K562 (cell line): ENCODE data around the gene MORC4. TPM values are rescaled to one million over a fixed set of nuclear protein-coding genes. Genes with fewer than 3 reads are reported as not detected.
A peak's percentile ranks its signal among the peaks of the same experiment; 100 is the strongest.

Experiments used
- ATAC-seq: fragments of 200-7000 bp; cut with Tn5 transposase; 3 replicates; pipeline ENCODE4 v1.9.1; 2020; ENCODE audit warnings: moderate library complexity
- BruUV-seq: library from RNA; stranded (reverse); fragments of 400-500 nt; replicated peaks from 2 replicates; lab custom pipeline; 2021; lab: Mats Ljungman, UMichigan
- CTCF ChIA-PET: fragments of 300-600 bp; formaldehyde crosslinking; extraction: SDS; loops from one replicate; lab custom pipeline; 2021; ENCODE audit warnings: low intra/inter-chr PET ratio; lab: Yijun Ruan, JAX
- POLR2A ChIA-PET: fragments of 300-600, 350-650 bp; sonication (Branson Sonifier 250); formaldehyde crosslinking; extraction: SDS; loops from one replicate; lab custom pipeline; 2021; ENCODE audit warnings: antibody characterized with exemption, inconsistent platforms; lab: Yijun Ruan, JAX
- DNase-seq, 4 experiments: peaks; one replicate each; pipeline versions ENCODE4 v3.0.0 to v3.0.0-alpha.2; 2011 to 2018; ENCODE audit warnings: low spot score in 3 of 4, mixed read lengths in 3 of 4; ENCODE audit errors: extremely low read depth in 1 of 4
- FAIRE-seq: peaks from 2 replicates; lab custom pipeline; 2011; peaks lifted over from hg19 to GRCh38; lab: Jason Lieb, UNC
- H2AFZ ChIP-seq: 2 replicates; pipeline ENCODE4 v1.6.0; 2011; ENCODE audit warnings: low read depth, low read length, control low read depth, inconsistent platforms
- H3K27ac ChIP-seq: fragments of 200-600 bp; 3 replicates; pipeline ENCODE4 v1.8.0; 2011; ENCODE audit warnings: low read depth, mild to moderate bottlenecking, control low read depth, inconsistent platforms, low read length, moderate library complexity, mixed read lengths; ENCODE audit errors: extremely low read depth
- H3K27me3 ChIP-seq, 2 experiments: fragments of 300-600 bp in 1 of 2; 2 replicates in 1 of 2; 3 replicates in 1 of 2; pipeline versions ENCODE4 v1.6.0 to v1.8.0; 2011; ENCODE audit warnings: inconsistent platforms in 2 of 2, low read length in 2 of 2, mild to moderate bottlenecking in 1 of 2, mixed read lengths in 1 of 2, moderate library complexity in 1 of 2; ENCODE audit not compliant: control insufficient read depth in 2 of 2, insufficient read depth in 2 of 2
- H3K36me3 ChIP-seq: fragments of 300-600 bp; 3 replicates; pipeline ENCODE4 v1.8.0; 2011; ENCODE audit warnings: mild to moderate bottlenecking, low read length, inconsistent platforms; ENCODE audit not compliant: control insufficient read depth, insufficient read depth
- H3K4me1 ChIP-seq, 2 experiments: fragments of 200-600 bp in 1 of 2; replicated peaks in 1 of 2; 2 replicates in 1 of 2; 3 replicates in 1 of 2; pipeline versions ENCODE4 v1.5.1 to v1.8.0; 2011; ENCODE audit warnings: inconsistent platforms in 2 of 2, low read length in 2 of 2, mild to moderate bottlenecking in 1 of 2, mixed read lengths in 1 of 2, moderate library complexity in 1 of 2; ENCODE audit not compliant: control insufficient read depth in 2 of 2, insufficient read depth in 2 of 2
- H3K4me2 ChIP-seq: 2 replicates; pipeline ENCODE4 v1.6.1; 2011; ENCODE audit warnings: low read length, control low read depth, inconsistent platforms, mixed read lengths; ENCODE audit not compliant: insufficient read depth
- H3K4me3 ChIP-seq: fragments of 200-600 bp; sonication (generic), shearing (Covaris generic); 2 replicates; pipeline ENCODE4 v1.5.1; 2016; ENCODE audit warnings: control low read depth, inconsistent platforms
- H3K79me2 ChIP-seq: fragments of 200-600 bp; 3 replicates; pipeline ENCODE4 v1.8.0; 2011; ENCODE audit warnings: low read length, inconsistent platforms; ENCODE audit not compliant: control insufficient read depth, insufficient read depth
- H3K9ac ChIP-seq, 2 experiments: 2 replicates each; pipeline versions ENCODE4 v1.6.0 to v1.6.1; 2011; ENCODE audit warnings: low read depth in 2 of 2, low read length in 2 of 2, control low read depth in 1 of 2, inconsistent platforms in 1 of 2, mild to moderate bottlenecking in 1 of 2, mixed read lengths in 1 of 2; ENCODE audit not compliant: insufficient read depth in 1 of 2
- H3K9me1 ChIP-seq: one replicate; pipeline ENCODE4 v1.6.0; 2011; ENCODE audit warnings: inconsistent platforms, mild to moderate bottlenecking, low read length, moderate library complexity; ENCODE audit not compliant: control insufficient read depth, insufficient read depth
- H3K9me3 ChIP-seq: replicated peaks from 2 replicates; pipeline ENCODE4 v1.5.1; 2011; ENCODE audit warnings: low read depth, low read length, inconsistent platforms; ENCODE audit not compliant: control insufficient read depth, insufficient read depth
- H4K20me1 ChIP-seq: replicated peaks from 2 replicates; pipeline ENCODE4 v1.6.1; 2011; ENCODE audit warnings: low read length, inconsistent platforms, mixed read lengths; ENCODE audit not compliant: control insufficient read depth, insufficient read depth
- CTCF ChIP-seq, 3 experiments: IDR thresholded peaks in 2 of 3; conservative IDR thresholded peaks in 1 of 3; 2 replicates each; pipeline ENCODE4 v1.5.1; 2011 to 2012; ENCODE audit warnings: low read length in 3 of 3, mild to moderate bottlenecking in 3 of 3, control low read depth in 2 of 3, improper control_type of control experiment in 1 of 3, inconsistent platforms in 1 of 3, low read depth in 1 of 3, mixed read lengths in 1 of 3, moderate library complexity in 1 of 3; ENCODE audit not compliant: insufficient read depth in 2 of 3
- DNMT1 ChIP-seq: fragments of 450-650 bp; IDR thresholded peaks from 2 replicates; pipeline ENCODE4 v1.6.1; 2016; ENCODE audit warnings: antibody characterized with exemption, mild to moderate bottlenecking
- ELF2 ChIP-seq: fragments of 250-450 bp; sonication (Bioruptor Pico); IDR thresholded peaks from 2 replicates; pipeline ENCODE4 v1.5.0; 2021; ENCODE audit warnings: mild to moderate bottlenecking
- L3MBTL2 ChIP-seq: fragments of 450-650 bp; IDR thresholded peaks from 2 replicates; pipeline ENCODE4 v1.6.1; 2016; ENCODE audit warnings: mild to moderate bottlenecking, moderate library complexity
- NR2C2 ChIP-seq, 2 experiments: fragments of 200-800 bp in 1 of 2; sonication (Bioruptor generic) in 1 of 2; sonication (generic) in 1 of 2; formaldehyde crosslinking in 1 of 2; IDR thresholded peaks; 2 replicates each; pipeline versions ENCODE4 v1.6.1 to v1.8.0; 2016 to 2022; ENCODE audit warnings: mild to moderate bottlenecking in 1 of 2, missing compliant biosample characterization in 1 of 2, missing genetic modification characterization in 1 of 2, missing genetic modification reagents in 1 of 2
- POLR2AphosphoS5 ChIP-seq: IDR thresholded peaks from 2 replicates; pipeline ENCODE4 v1.6.1; 2011; ENCODE audit warnings: mild to moderate bottlenecking, low read depth, low read length, moderate library complexity; ENCODE audit not compliant: control insufficient read depth, insufficient read depth
- POLR2B ChIP-seq: fragments of 450-650 bp; IDR thresholded peaks from 2 replicates; pipeline ENCODE4 v1.6.1; 2018; ENCODE audit warnings: low read depth; ENCODE audit not compliant: partially characterized antibody
- RAD21 ChIP-seq, 2 experiments: fragments of 250-450 bp in 1 of 2; fragments of 450-650 bp in 1 of 2; sonication (Bioruptor Pico) in 1 of 2; formaldehyde crosslinking in 1 of 2; IDR thresholded peaks in 1 of 2; conservative IDR thresholded peaks in 1 of 2; 2 replicates each; pipeline versions ENCODE4 v1.4.0 to v1.8.0; 2020 to 2022; ENCODE audit warnings: mild to moderate bottlenecking in 2 of 2, moderate library complexity in 1 of 2
- RBM25 ChIP-seq: fragments of 200-400 bp; formaldehyde crosslinking; IDR thresholded peaks from 2 replicates; pipeline ENCODE4 v1.6.1; 2018; ENCODE audit warnings: low read length, low read depth, moderate library complexity; ENCODE audit not compliant: severe bottlenecking
- SMAD4 ChIP-seq: fragments of 250-450 bp; sonication (Bioruptor Pico); conservative IDR thresholded peaks from 2 replicates; pipeline ENCODE4 v1.8.0; 2021; ENCODE audit warnings: inconsistent platforms, mild to moderate bottlenecking, moderate library complexity
- SPI1 ChIP-seq: IDR thresholded peaks from 2 replicates; pipeline ENCODE4 v1.6.1; 2011; ENCODE audit warnings: low read depth, low read length, control low read depth, borderline replicate concordance
- ZNF699 ChIP-seq: fragments of 250-450 bp; sonication (Bioruptor Pico); IDR thresholded peaks from 2 replicates; pipeline ENCODE4 v1.8.0; 2021; ENCODE audit warnings: mild to moderate bottlenecking, moderate library complexity; ENCODE audit not compliant: insufficient replicate concordance
- WGBS: fragments of 100-300 bp; shearing (Covaris generic); methylation state at CpG from one replicate; pipeline ENCODE4 v1.1.6; 2016; ENCODE audit warnings: low coverage, mixed read lengths; ENCODE audit not compliant: insufficient coverage; ENCODE audit errors: missing lambda C conversion rate; 5-methylcytosine and 5-hydroxymethylcytosine counted together
- in situ Hi-C: fragments of 300-500 bp; cut with MboI; formaldehyde crosslinking; loops from 4 replicates; pipeline ENCODE4 v1.15.0; 2018; ENCODE audit warnings: inconsistent platforms, mixed read lengths
- intact Hi-C: fragments of 100-400 bp; cut with micrococcal nuclease; formaldehyde crosslinking; loops from 2 replicates; pipeline ENCODE4 v1.14.2; 2022
- polyA plus RNA-seq, 8 experiments: library from polyadenylated mRNA; depleted of rRNA in 4 of 8; stranded (reverse) in 5 of 8; unstranded in 3 of 8; fragments of >200 nt; fragmentation: Nextera tagmentation in 2 of 8; fragmentation: Illumina TruSeq in 1 of 8; extraction: Ambion mirVana in 2 of 8; extraction: Trizol in 1 of 8; gene quantifications; 2 replicates each; pipeline versions ENCODE4 v1.2.1 to v1.2.3, GENCODE V29; 2011 to 2014; ENCODE audit warnings: inconsistent platforms in 1 of 8, missing spikeins in 1 of 8
- total RNA-seq, 7 experiments: library from RNA; depleted of rRNA in 6 of 7; stranded (reverse); fragments of >200 nt in 6 of 7; fragmentation: Illumina TruSeq in 2 of 7; extraction: Trizol in 2 of 7; gene quantifications; 2 replicates each; pipeline versions ENCODE4 v1.2.1 to v1.2.3, GENCODE V29; 2011 to 2021; ENCODE audit warnings: low replicate concordance in 1 of 7
- TF ChIP-seq, protein P1 (sequence below): fragments of 450-650 bp; IDR thresholded peaks from 2 replicates; pipeline ENCODE4 v1.7.1; 2018; ENCODE audit warnings: mild to moderate bottlenecking, low read depth; ENCODE audit not compliant: partially characterized antibody

MORC4 gene
- total and polyA plus RNA-seq, 9 of the 15 experiments (the other 6 are each of a cell fraction or from before 2014, with no cell fraction given) = 0.04 to 0.53 (median 0.18) TPM

GRCh38 chrX:106899276-106899675, 100.7 kb downstream of the MORC4 start (continued):
- TF ChIP-seq DNMT1 (no peak), ZNF699 (CRISPR knock-in tag) (no peak), POLR2AphosphoS5 (no peak), ELF2 (CRISPR knock-in tag) (no peak), POLR2B (no peak), L3MBTL2 (no peak)
- TF ChIP-seq, protein P1, sequence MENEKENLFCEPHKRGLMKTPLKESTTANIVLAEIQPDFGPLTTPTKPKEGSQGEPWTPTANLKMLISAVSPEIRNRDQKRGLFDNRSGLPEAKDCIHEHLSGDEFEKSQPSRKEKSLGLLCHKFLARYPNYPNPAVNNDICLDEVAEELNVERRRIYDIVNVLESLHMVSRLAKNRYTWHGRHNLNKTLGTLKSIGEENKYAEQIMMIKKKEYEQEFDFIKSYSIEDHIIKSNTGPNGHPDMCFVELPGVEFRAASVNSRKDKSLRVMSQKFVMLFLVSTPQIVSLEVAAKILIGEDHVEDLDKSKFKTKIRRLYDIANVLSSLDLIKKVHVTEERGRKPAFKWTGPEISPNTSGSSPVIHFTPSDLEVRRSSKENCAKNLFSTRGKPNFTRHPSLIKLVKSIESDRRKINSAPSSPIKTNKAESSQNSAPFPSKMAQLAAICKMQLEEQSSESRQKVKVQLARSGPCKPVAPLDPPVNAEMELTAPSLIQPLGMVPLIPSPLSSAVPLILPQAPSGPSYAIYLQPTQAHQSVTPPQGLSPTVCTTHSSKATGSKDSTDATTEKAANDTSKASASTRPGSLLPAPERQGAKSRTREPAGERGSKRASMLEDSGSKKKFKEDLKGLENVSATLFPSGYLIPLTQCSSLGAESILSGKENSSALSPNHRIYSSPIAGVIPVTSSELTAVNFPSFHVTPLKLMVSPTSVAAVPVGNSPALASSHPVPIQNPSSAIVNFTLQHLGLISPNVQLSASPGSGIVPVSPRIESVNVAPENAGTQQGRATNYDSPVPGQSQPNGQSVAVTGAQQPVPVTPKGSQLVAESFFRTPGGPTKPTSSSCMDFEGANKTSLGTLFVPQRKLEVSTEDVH = no peak

DNA sequence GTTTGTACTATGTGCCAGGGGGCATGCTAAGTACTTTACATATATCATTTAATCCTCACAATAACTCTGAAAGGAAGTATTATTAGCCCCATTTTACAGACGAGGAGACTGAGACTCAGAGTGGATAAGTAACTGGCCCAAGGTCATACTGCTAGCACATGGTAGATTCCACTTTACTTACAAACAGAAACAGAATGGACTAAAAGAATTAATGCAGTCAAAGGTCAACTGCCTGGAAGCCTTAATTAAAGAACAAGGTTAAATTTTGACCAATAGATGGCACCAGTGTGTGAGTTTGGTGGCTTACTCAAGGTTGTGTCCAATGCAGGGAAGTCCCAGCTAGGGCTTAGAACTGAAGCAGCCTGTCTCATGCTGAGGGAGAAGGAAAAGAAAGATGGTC, 101.5 kb downstream of the MORC4 start:
- Histone ChIP-seq H2AFZ (no peak overlapping the region), H3K4me1 (no peaks in the 10 kb centered on the region), H3K27me3 (no peaks in the 10 kb centered on the region), H3K9ac (no peak overlapping the region), H3K27ac (no peak overlapping the region), H3K9me1 (no peaks in the 10 kb centered on the region), H4K20me1 (no peaks in the 10 kb centered on the region), H3K9me3 (no peaks in the 10 kb centered on the region), H3K4me2 (no peak overlapping the region), H3K79me2 (no peaks in the 10 kb centered on the region), H3K4me3 (no peak overlapping the region), H3K36me3 (no peaks in the 10 kb centered on the region)
- BruUV-seq = no TSS peak
- FAIRE-seq (peak; percentile 74), DNase-seq (peak; percentile 12 to 43 (median 28)), ATAC-seq (peak; percentile 83)
- POLR2A ChIA-PET = no interaction called here
- CTCF ChIA-PET = interaction anchor here (0.7 to 0.8 kb wide), 2 partner anchors 55 to 62 kb away, joined by 3 read pairs; no protein-coding TSS in a partner anchor
- in situ Hi-C loops = loop anchor here (25.0 kb wide), 1 partner anchor 989 kb away; no protein-coding TSS in a partner anchor
- WGBS = 0% methylated on average over 1 of the region's 1 CpG
- intact Hi-C loops = loop anchor here (10.0 kb wide), 3 partner anchors 126 to 876 kb away; partner anchors contain the start of genes NCBP2L and TSC22D3
- TF ChIP-seq RAD21 (CRISPR knock-in tag; conservative IDR thresholded peaks at IDR 0.05 in 1 of 2, IDR thresholded peaks at IDR 0.05 in 1 of 2) = peak; percentile 26 to 46; a peak in 3 of 4 replicates
- no peak for TF ChIP-seq SMAD4 (CRISPR knock-in tag)
- TF ChIP-seq CTCF (IDR thresholded peaks at IDR 0.05 in 2 of 3, conservative IDR thresholded peaks at IDR 0.05 in 1 of 3; ENCODE audit: insufficient read depth in 2 of 3, low read depth in 1 of 3, low read length in 3 of 3) = peak; percentile 35 to 54 (median 36); a peak in 3 of 6 replicates
- peak; percentile 31 for TF ChIP-seq RBM25
- TF ChIP-seq SPI1 = no peak
- no peak for TF ChIP-seq NR2C2 (CRISPR knock-in tag; IDR thresholded peaks at IDR 0.05)
- TF ChIP-seq NR2C2 (tag; IDR thresholded peaks at IDR 0.05) = peak; percentile 23; the same call in 1 of the 2 replicates
